ENCODE results near the gene PLP2. TPM values are rescaled to one million over a fixed set of nuclear protein-coding genes. Genes with fewer than 3 reads are reported as not detected.
"Not testable (repeated sequence)": the region's sequence is repeated elsewhere in the genome, so short reads cannot be mapped to it uniquely, and the experiment has no call there.

Gene PLP2
- total RNA-seq, result 10 to 100 TPM; 95.2 to 98.1 TPM
- 160 TPM for polyA plus RNA-seq

- Mint-ChIP-seq H3K4me3 (peak within 1 kb of the TSS; percentile 84 to 95 (median 86)), H3K36me3 (peaks cover 0 to 24% (median 2%) of the 10 kb centered on the region in 3 donors), H3K9me3 (no peaks in the 10 kb centered on the region), H3K27ac (peak within 1 kb of the TSS; percentile 73 to 95 (median 89)), H3K27me3 (no peaks in the 10 kb centered on the region), H3K4me1 (peaks cover 18 to 23% (median 20%) of the 10 kb centered on the region in 3 donors)
- Histone ChIP-seq H3K27ac (ENCODE audit: low read depth, low read length) (peak within 1 kb of the TSS; percentile 59), H3K9me3 (ENCODE audit: low read length) (no peaks in the 10 kb centered on the region), H3K36me3 (ENCODE audit: insufficient read depth, low read length) (peaks cover 3% of the 10 kb centered on the region), H3K4me3 (ENCODE audit: low read length) (peak within 1 kb of the TSS; percentile 60), H3K27me3 (ENCODE audit: insufficient read depth, low read length, poor library complexity, severe bottlenecking) (no peaks in the 10 kb centered on the region), H3K4me1 (ENCODE audit: insufficient read depth, low read length) (peaks cover 18% of the 10 kb centered on the region)
- POLR2A ChIA-PET, result interaction anchor here (0.6 to 0.7 kb wide), 3 partner anchors 14 to 19 kb away, joined by 3 to 5 read pairs (median 4); partner anchors contain the start of gene PRICKLE3
- CTCF ChIA-PET, result interaction anchor here (0.8 to 1.9 kb wide), 2 partner anchors 10 to 15 kb away, joined by 3 to 8 read pairs; no protein-coding TSS in a partner anchor
- peak; percentile 36 to 63 (median 59) for DNase-seq
Measured at GRCh38 chrX:49171752-49172279, at the start of gene PLP2. PLP2 (plus strand) TSS chrX:49171898; CDS start chrX:49172001, 103 bp downstream.

GRCh38 chrX:49122499-49122898, 49.2 kb upstream of the PLP2 start:
- no peaks in the 10 kb centered on the region for H3K36me3 ChIP-seq (ENCODE audit: insufficient read depth, low read length)
- Mint-ChIP-seq H3K27me3 (peaks cover 0 to 9% of the 10 kb centered on the region in 2 donors), H3K4me3 (peak overlapping the region; percentile 85 to 99 (median 96)), H3K36me3 (peaks cover 0 to 41% (median 1%) of the 10 kb centered on the region in 3 donors), H3K9me3 (no peaks in the 10 kb centered on the region), H3K27ac (peak overlapping the region in 5 of 8 donors; percentile 89 to 98 (median 98)), H3K4me1 (peaks cover 18 to 36% (median 21%) of the 10 kb centered on the region in 3 donors)
- H3K27me3 ChIP-seq (ENCODE audit: insufficient read depth, low read length, poor library complexity, severe bottlenecking), result no peaks in the 10 kb centered on the region
- peak overlapping the region; percentile 81 for H3K27ac ChIP-seq (ENCODE audit: low read depth, low read length)
- DNase-seq, result no peak
- peaks cover 2% of the 10 kb centered on the region for H3K4me1 ChIP-seq (ENCODE audit: insufficient read depth, low read length)
- H3K9me3 ChIP-seq (ENCODE audit: low read length), result no peaks in the 10 kb centered on the region
- H3K4me3 ChIP-seq (ENCODE audit: low read length), result peak overlapping the region; percentile 77
- ChIA-PET POLR2A (interaction anchor here (0.6 to 1.0 kb wide), 2 partner anchors 41 to 68 kb away, joined by 3 read pairs; no protein-coding TSS in a partner anchor), CTCF (no interaction called here)

- H3K9me3 ChIP-seq (ENCODE audit: low read length); H3K36me3 Mint-ChIP-seq; H3K27ac Mint-ChIP-seq; DNase-seq; H3K4me1 ChIP-seq (ENCODE audit: insufficient read depth, low read length); H3K9me3 Mint-ChIP-seq; H3K27ac ChIP-seq (ENCODE audit: low read depth, low read length); H3K27me3 Mint-ChIP-seq; H3K27me3 ChIP-seq (ENCODE audit: insufficient read depth, low read length, poor library complexity, severe bottlenecking); CTCF ChIA-PET; H3K4me3 ChIP-seq (ENCODE audit: low read length); H3K4me3 Mint-ChIP-seq; POLR2A ChIA-PET; H3K36me3 ChIP-seq (ENCODE audit: insufficient read depth, low read length): not testable (repeated sequence)
- H3K4me1 Mint-ChIP-seq, result peaks cover 8 to 10% (median 9%) of the 10 kb centered on the region in 3 donors
Measured at GRCh38 chrX:49127742-49128258, 43.9 kb upstream of the PLP2 start.

- no peak overlapping the region for H3K4me3 Mint-ChIP-seq
- no peaks in the 10 kb centered on the region for H3K36me3 Mint-ChIP-seq
- H3K4me1 Mint-ChIP-seq, result no peaks in the 10 kb centered on the region
- Histone ChIP-seq H3K36me3 (ENCODE audit: insufficient read depth, low read length) (no peaks in the 10 kb centered on the region), H3K27me3 (ENCODE audit: insufficient read depth, low read length, poor library complexity, severe bottlenecking) (no peaks in the 10 kb centered on the region), H3K4me3 (ENCODE audit: low read length) (no peak overlapping the region), H3K9me3 (ENCODE audit: low read length) (no peaks in the 10 kb centered on the region), H3K27ac (ENCODE audit: low read depth, low read length) (no peak overlapping the region), H3K4me1 (ENCODE audit: insufficient read depth, low read length) (no peaks in the 10 kb centered on the region)
- DNase-seq, result no peak
- no peak overlapping the region for H3K27ac Mint-ChIP-seq
- H3K27me3 Mint-ChIP-seq, result no peaks in the 10 kb centered on the region
- CTCF ChIA-PET, result no interaction called here
- H3K9me3 Mint-ChIP-seq, result no peaks in the 10 kb centered on the region
- POLR2A ChIA-PET, result no interaction called here
Measured at GRCh38 chrX:49129427-49129826, 42.3 kb upstream of the PLP2 start.

GRCh38 chrX:49132275-49132674, 39.4 kb upstream of the PLP2 start:
- H3K36me3 Mint-ChIP-seq; H3K27me3 ChIP-seq (ENCODE audit: insufficient read depth, low read length, poor library complexity, severe bottlenecking); H3K36me3 ChIP-seq (ENCODE audit: insufficient read depth, low read length); POLR2A ChIA-PET; H3K27me3 Mint-ChIP-seq; H3K4me1 Mint-ChIP-seq; H3K27ac ChIP-seq (ENCODE audit: low read depth, low read length); H3K4me3 Mint-ChIP-seq; DNase-seq; H3K4me3 ChIP-seq (ENCODE audit: low read length); H3K9me3 ChIP-seq (ENCODE audit: low read length); CTCF ChIA-PET; H3K4me1 ChIP-seq (ENCODE audit: insufficient read depth, low read length); H3K9me3 Mint-ChIP-seq; H3K27ac Mint-ChIP-seq: not testable (repeated sequence)

- CTCF ChIA-PET, result no interaction called here
- Histone ChIP-seq H3K36me3 (ENCODE audit: insufficient read depth, low read length) (no peaks in the 10 kb centered on the region), H3K9me3 (ENCODE audit: low read length) (no peaks in the 10 kb centered on the region), H3K27ac (ENCODE audit: low read depth, low read length) (no peak overlapping the region), H3K27me3 (ENCODE audit: insufficient read depth, low read length, poor library complexity, severe bottlenecking) (no peaks in the 10 kb centered on the region), H3K4me1 (ENCODE audit: insufficient read depth, low read length) (no peaks in the 10 kb centered on the region), H3K4me3 (ENCODE audit: low read length) (no peak overlapping the region)
- Mint-ChIP-seq H3K9me3 (peaks cover 0 to 11% (median 5%) of the 10 kb centered on the region in 5 donors), H3K4me3 (no peak overlapping the region), H3K4me1 (no peaks in the 10 kb centered on the region), H3K27me3 (no peaks in the 10 kb centered on the region), H3K36me3 (no peaks in the 10 kb centered on the region), H3K27ac (no peak overlapping the region)
- DNase-seq, result no peak
- POLR2A ChIA-PET, result no interaction called here
Measured at GRCh38 chrX:49133759-49134158, 37.9 kb upstream of the PLP2 start.

- peaks cover 3 to 17% (median 4%) of the 10 kb centered on the region in 3 donors for H3K36me3 Mint-ChIP-seq
- H3K4me1 Mint-ChIP-seq, result no peaks in the 10 kb centered on the region
- Histone ChIP-seq H3K27ac (ENCODE audit: low read depth, low read length) (no peak overlapping the region), H3K4me1 (ENCODE audit: insufficient read depth, low read length) (no peaks in the 10 kb centered on the region), H3K4me3 (ENCODE audit: low read length) (no peak overlapping the region), H3K27me3 (ENCODE audit: insufficient read depth, low read length, poor library complexity, severe bottlenecking) (no peaks in the 10 kb centered on the region), H3K36me3 (ENCODE audit: insufficient read depth, low read length) (no peaks in the 10 kb centered on the region), H3K9me3 (ENCODE audit: low read length) (peaks cover 3% of the 10 kb centered on the region)
- POLR2A ChIA-PET, result interaction anchor here (0.6 kb wide), 1 partner anchor 448 kb away, joined by 4 read pairs; no protein-coding TSS in a partner anchor
- H3K27me3 Mint-ChIP-seq, result no peaks in the 10 kb centered on the region
- no peak overlapping the region for H3K4me3 Mint-ChIP-seq
- no peak for DNase-seq
- CTCF ChIA-PET, result no interaction called here
- H3K27ac Mint-ChIP-seq, result no peak overlapping the region
- H3K9me3 Mint-ChIP-seq, result peaks cover 0 to 40% (median 26%) of the 10 kb centered on the region in 5 donors
Measured at GRCh38 chrX:49137492-49137891, 34.2 kb upstream of the PLP2 start.

GRCh38 chrX:49139713-49140112, 32.0 kb upstream of the PLP2 start:
- H3K4me3 ChIP-seq (ENCODE audit: low read length), result no peak overlapping the region
- no peak overlapping the region for H3K4me3 Mint-ChIP-seq
- H3K9me3 ChIP-seq (ENCODE audit: low read length), result peaks cover 3% of the 10 kb centered on the region
- H3K27me3 ChIP-seq (ENCODE audit: insufficient read depth, low read length, poor library complexity, severe bottlenecking), result no peaks in the 10 kb centered on the region
- no peak overlapping the region for H3K27ac Mint-ChIP-seq
- peaks cover 3 to 17% (median 4%) of the 10 kb centered on the region in 3 donors for H3K36me3 Mint-ChIP-seq
- no peak for DNase-seq
- peaks cover 0 to 40% (median 26%) of the 10 kb centered on the region in 5 donors for H3K9me3 Mint-ChIP-seq
- H3K36me3 ChIP-seq (ENCODE audit: insufficient read depth, low read length), result no peaks in the 10 kb centered on the region
- H3K27me3 Mint-ChIP-seq, result no peaks in the 10 kb centered on the region
- H3K4me1 Mint-ChIP-seq, result no peaks in the 10 kb centered on the region
- CTCF ChIA-PET, result no interaction called here
- no peaks in the 10 kb centered on the region for H3K4me1 ChIP-seq (ENCODE audit: insufficient read depth, low read length)
- no peak overlapping the region for H3K27ac ChIP-seq (ENCODE audit: low read depth, low read length)
- POLR2A ChIA-PET, result no interaction called here
